GM19372 (cell line): ENCODE measurements around the gene CEBPB.
"Not testable (repeated sequence)": the region's sequence is repeated elsewhere in the genome, so short reads cannot be mapped to it uniquely, and the experiment has no call there.

Experiments
- ATAC-seq: cut with Tn5 transposase; IDR thresholded peaks from one replicate; pipeline ENCODE4 v1.9.1; 2021; ENCODE audit warnings: mild to moderate bottlenecking, low read depth, moderate library complexity; ENCODE audit not compliant: unreplicated experiment

CEBPB gene

GRCh38 chr20:50207026-50207425 lies 16.4 kb downstream of the CEBPB start:
- ATAC-seq, result no peak

DNA sequence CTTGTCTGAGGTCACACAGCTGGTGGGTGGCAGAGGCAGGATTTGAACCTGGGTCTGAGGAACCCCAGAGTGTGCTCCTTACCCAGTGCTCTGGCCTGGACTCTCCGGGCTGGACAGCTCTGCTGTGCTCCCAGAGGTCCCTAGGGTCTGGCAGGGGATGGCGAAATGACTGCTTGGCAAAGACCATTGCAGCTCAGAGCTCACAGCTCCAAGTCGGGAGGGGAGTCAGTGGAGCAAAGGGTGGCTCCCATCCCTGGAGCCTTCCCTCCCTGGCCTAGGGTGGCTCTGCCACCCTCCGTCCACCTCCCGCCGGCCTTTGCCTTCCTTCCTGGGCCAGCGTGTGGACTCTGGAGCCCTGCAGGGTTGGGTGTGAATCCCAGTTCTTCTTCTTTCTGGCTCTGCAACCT lies 17.5 kb downstream of the CEBPB start:
- ATAC-seq, result no peak

DNA sequence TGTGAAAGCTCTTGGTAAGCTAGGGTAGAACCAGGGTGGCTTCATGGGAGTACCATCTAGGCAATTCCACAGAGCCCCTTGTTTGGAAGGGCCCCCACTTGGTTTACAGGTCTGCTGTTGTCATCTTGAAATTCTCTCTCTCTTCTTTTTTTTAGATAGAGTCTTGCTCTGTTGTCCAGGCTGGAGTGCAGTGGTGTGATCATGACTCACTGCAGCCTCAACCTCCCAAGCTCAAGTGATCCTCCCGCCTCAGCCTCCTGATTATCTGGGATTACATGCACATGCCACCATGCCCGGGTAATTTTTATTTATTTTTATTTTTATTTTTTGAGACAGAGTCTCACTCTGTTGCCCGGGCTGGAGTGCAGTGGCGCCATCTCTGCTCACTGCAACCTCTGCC lies 18.2 kb downstream of the CEBPB start:
- ATAC-seq, result not testable (repeated sequence)

DNA sequence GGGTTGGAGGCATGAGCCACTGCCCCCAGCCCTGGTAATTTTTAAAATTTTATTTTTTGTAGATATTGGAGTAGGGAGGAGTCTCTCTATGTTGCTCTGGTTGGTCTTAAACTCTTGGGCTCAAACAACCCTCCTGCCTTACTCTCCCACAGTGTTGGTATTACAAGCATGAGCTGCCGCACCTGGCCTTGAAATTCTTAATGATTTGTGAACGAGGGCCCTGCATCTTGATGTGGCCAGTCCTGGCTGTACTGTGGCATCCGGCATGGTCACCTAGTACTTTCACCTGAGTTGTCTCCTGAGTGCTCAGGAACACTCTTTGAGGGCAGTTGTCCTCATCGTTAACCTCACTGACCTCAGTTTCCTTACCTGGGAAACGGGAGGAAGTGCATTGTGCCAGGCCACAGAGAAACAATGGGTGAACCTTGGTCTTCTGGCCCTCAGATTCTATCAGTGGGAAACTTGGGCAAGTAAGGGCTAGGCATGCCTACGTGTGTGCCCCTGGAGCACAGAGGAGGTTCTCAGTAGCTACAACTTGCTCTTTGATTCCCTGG lies 19.5 kb downstream of the CEBPB start:
- no peak for ATAC-seq

DNA sequence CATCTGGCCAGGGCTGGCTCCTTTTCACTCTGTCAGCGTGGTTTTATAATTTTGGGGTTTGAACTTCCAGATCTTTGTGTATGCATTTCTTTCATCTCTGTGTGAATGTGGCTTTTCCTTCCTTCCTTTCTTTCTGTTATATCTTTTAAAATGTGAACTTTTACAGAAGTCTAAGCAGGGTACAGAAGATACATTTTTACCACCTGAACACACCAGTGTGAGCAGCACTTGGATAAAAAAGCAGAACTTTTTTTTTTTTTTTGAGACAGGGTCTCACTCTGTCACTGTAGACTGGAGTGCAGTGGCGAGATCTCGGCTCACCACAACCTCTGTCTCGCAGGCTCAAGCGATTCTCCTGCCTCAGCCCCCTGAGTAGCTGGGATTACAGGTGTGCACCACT lies 20.5 kb downstream of the CEBPB start:
- ATAC-seq, result no peak

DNA sequence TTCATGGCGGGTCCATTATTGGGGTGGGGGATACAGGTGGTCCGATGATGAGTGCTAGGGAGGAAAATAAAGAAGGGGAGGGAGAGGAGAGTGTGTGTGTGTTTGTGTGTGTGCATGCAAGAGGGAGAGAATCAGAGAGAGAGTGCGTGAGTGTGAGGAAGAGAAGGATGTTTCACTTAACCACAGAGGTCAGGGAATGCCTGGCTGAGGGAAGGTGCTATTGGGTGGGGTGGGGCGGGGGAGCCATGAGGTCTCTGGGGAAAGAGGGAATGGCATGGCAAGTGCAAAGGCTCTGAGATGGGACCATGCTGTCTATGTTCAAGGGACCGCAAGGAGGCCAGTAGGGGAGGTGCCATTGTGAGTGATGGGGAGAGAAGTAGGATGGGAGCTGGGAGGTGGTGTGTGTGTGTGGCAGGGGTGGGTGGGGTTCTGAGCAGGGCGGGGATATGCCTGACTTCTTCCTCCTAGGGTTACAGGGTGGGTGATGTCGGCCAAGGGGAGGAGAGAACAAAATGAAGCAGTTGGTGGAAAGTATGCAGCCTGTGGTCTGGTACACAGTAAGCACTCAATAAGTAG lies 23.0 kb downstream of the CEBPB start:
- ATAC-seq, result no peak

- ATAC-seq, result no peak
These were observed 23.8 kb downstream of the CEBPB start for GRCh38 chr20:50214226-50215024.

DNA sequence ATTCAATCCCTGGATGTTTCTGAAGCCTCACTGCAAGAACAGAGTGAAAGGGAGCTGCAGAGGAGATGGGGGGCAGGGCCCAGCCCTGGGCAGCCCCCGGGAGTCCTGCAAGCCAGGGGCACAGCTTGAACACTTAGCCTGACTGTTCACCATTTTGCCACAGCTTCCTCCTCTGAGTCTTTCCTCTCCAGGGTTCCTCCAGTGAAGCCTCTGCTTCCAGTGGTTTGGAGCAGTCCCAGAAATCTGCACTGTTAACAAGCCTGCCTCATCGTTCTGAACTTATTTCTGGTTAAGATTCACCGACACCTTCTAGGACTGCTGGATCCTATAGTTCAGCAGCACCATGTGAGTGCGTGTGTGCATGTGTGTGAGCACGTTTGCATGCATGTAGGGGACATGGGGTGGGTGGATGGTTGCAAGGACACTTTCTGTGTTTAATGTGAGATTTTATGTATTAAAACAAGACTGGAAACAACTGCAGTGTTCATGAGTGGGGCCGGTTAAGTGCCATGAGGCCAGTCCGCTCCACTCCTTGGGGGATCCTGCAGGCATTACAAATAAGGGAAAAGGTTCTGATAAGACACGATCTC lies 24.6 kb downstream of the CEBPB start:
- no peak for ATAC-seq

DNA sequence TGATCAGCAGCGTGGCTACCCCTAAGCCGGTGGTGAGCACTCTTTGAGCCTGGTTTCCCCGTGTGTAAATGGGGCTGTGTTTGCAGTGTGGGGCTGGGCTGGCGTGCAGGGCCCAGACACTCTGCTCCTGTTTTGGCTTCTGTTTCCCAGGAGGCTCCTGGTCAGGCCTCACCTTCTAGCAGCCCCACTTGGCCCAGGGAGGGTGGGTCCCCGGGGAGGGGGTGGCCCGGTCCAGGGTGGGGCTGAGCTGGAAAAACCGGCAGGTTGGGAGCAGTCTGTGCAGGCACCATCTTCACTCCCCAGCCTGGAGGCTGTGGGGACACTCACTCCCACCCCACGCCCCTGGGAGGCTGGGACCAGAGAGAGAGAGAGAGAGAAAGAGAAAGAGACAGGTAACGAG lies 25.3 kb downstream of the CEBPB start:
- no peak for ATAC-seq

DNA sequence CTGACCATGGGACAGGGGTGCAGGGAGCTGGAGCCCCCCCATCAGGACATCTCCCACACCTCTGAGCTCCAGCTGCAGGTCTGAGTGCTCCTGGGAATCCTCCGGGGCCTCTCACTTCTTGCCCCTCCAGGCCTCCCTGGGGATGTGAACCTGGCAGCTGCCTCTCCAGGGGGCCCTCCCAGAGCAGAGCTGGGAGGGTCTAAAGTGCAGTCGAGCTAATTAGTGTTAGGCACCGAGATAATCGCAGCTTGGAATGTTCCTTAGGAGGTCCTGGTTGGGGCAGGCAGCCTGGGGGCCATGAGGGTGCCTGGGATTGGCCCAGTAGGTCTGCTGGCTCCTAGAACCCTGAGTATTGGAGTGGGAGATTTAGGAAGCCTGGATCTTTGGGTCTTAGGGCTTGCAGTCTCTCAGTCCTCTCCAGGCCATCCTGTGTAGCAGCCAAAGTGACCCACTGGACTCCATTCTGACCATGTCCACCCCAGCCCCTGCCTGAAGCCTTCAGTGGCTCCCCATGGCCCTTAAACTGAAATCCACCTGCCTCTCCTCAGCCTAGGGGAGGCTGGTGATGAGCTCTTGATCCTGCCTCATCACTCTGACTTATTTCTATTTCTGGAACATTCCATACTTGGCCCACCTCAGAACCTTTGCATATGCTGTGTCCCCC lies 26.0 kb downstream of the CEBPB start:
- no peak for ATAC-seq

DNA sequence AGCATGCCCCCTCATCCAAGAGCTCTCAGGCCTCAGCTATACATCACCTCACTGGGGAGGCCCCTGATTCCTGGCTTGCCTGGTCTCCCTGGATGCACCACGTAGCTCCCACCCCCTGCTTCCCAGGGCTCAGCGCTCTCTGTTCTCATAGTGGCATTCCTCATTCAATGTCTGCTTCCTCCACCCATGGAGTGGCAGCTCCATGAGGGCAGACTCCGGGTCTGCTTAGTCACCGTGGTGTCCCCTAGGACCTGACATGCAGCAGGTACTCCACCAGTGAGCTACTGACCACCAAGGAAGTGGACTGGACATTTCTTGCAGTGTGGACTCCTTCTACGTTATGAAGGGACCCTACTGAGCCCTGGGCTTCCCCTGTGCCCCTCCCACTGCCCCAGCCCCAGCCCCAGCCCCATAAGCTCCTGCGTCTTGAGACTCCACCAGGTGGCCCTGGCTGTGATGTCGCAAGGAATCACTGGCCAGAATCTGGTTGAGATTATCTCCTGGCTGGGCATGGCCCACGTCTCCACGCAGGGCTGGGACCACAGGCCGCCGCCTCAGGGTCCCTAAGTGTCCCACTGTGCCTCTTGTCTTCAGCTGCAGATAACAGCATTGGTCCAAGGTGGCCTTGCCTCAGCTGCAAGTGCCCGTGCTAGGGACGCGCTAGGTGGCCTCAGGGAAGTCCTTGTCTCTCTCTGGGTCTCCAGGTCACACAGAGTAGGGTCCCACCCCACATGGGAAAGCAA lies 26.7 kb downstream of the CEBPB start:
- no peak for ATAC-seq

- ATAC-seq, result no peak
These were observed 28.4 kb downstream of the CEBPB start for GRCh38 chr20:50218987-50219435.

DNA sequence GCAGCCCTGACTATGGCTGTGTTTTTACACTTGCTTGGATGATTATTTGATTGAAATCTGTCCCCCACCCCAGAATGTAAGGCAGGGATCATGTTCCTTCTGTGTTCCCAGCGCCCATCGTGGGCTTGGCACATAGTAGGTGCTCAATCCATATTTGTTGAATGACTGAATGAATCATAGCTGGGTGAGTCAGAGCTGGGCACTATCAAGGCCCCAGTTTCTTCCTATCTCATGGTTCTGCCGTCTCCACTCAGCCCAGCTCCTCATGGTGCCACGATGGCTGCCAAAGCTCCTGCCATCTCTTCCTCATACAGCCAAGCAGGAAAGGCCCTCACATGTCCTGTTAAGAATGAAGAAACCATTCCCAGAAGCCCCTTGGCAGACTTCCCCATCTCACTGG lies 29.0 kb downstream of the CEBPB start:
- no peak for ATAC-seq

DNA sequence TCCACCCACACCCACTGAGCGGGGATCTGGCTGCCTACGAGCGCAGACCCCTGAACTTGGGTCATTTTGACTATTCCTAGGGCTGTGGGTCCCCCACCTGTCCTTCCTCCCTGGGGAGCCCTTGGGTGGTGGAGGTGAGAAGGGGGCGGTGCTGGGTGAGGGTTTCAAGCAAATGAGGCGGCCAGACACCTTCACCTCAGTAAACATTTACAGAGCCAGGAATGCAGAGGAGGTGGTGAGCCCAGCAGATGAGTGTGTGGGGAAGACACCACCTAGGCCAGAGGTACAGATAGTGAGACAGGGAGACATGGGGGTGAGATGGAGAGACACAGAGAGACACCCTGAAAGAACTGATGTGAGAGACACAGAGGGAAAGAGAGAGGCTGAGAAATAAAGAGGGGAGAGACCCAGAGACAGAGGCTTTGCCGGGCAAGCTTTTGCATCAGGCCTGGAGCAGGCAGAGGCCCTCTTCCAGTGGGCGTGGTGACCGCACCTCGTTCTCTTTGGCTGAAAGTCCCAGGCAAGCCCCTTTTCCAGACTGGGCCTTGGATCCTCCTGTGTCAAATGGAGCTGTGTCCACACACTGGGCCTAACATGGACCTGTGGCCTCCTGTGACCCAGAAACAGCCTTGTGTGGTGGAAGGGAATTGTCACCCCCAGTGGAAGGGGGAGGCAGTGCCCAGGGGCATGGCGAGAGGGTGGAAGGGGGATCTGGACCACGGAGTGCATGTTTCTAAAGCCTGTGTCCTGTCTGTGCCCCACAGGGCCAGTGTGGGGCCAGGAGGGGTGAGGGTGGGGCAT lies 29.7 kb downstream of the CEBPB start:
- no peak for ATAC-seq

GRCh38 chr20:50220894-50221365 lies 30.3 kb downstream of the CEBPB start:
- ATAC-seq, result no peak

DNA sequence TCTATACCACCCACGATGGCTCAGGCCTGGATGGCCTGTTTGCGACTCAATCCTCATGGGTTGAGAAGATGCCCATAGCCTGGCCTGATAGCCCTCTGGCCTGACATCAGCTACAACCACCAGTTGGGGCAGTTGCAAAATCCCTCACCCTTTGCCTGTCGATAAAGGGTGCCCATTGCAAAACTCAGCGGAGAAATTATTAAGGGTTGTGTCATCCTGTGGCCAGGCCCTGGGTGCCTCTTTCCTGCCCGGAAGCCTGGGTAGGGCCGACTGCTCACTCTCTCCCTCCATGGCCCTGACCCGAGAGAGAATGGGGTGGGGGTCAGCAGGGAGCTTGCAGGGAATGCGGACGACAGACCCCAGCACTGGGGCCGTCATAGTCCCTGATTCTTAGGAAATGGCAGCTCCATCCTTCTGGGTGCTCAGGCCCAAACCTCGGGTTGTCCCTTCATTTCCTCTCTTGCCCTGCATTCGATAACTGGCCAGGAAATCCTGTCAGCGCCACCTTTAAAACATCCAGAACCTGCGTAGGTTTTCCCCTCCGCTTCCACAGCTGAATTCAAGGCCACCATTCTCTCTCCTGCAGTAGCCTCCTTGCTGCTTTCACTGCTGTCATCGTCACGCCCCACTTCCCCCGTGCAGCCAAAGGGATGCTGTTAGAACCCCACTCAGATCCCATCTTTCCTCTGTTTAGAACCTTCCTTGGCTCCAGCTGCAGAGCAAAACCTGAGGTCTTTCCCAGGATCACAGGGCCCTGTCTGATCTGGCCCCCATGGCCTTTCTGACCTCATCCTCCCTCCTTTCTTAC lies 31.1 kb downstream of the CEBPB start:
- ATAC-seq, result no peak

- no peak for ATAC-seq
These were observed 31.8 kb downstream of the CEBPB start for GRCh38 chr20:50222309-50223038.
